ENCODE data around the gene MGAT4B.

The MGAT4B gene

GRCh38 chr5:179806250-179807048 lies at the start of gene MGAT4B:
Gene MGAT4B (minus strand): TSS chr5:179806866. CDS start chr5:179806583, 283 bp downstream.
- peak within 1 kb of the TSS; percentile 69 to 89 for H3K4me3 ChIP-seq (ENCODE audit: low read depth in 1 of 2, low read length in 1 of 2)
- peaks cover under 1% of the 10 kb centered on the region for H3K36me3 ChIP-seq
- TF ChIP-seq, protein P1, sequence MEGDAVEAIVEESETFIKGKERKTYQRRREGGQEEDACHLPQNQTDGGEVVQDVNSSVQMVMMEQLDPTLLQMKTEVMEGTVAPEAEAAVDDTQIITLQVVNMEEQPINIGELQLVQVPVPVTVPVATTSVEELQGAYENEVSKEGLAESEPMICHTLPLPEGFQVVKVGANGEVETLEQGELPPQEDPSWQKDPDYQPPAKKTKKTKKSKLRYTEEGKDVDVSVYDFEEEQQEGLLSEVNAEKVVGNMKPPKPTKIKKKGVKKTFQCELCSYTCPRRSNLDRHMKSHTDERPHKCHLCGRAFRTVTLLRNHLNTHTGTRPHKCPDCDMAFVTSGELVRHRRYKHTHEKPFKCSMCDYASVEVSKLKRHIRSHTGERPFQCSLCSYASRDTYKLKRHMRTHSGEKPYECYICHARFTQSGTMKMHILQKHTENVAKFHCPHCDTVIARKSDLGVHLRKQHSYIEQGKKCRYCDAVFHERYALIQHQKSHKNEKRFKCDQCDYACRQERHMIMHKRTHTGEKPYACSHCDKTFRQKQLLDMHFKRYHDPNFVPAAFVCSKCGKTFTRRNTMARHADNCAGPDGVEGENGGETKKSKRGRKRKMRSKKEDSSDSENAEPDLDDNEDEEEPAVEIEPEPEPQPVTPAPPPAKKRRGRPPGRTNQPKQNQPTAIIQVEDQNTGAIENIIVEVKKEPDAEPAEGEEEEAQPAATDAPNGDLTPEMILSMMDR (IDR thresholded peaks at IDR 0.05): no peak
- no peaks in the 10 kb centered on the region for H3K27me3 ChIP-seq
- no peaks in the 10 kb centered on the region for H3K9me3 ChIP-seq
- peaks cover 48 to 57% of the 10 kb centered on the region in 2 experiments for H3K4me1 ChIP-seq (ENCODE audit: control insufficient read depth in 1 of 2, insufficient read depth in 1 of 2, low read depth in 1 of 2, low read length in 1 of 2)
- H3K27ac ChIP-seq: peak within 1 kb of the TSS; percentile 90

DNA sequence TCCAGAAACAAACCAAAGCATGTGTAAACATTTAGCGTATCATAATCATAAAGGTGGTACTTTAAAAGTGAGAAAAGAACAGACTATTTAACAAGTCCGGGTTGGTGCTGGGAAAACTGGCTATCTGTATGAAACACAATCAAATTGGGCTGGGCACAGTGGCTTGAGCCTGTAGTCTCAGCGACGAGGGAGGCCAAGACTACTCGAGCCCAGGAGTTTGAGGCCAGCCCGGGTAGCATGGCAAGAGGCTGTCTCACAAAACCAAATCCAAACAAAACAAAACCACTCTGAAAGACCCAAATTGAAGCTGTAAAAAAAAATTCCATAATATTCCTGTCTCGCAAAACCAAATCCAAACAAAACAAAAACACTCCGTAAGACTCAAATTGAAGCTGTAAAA lies 47.7 kb upstream of the MGAT4B start:
- TF ChIP-seq, protein P1 (IDR thresholded peaks at IDR 0.05): no peak
- no peaks in the 10 kb centered on the region for H3K27me3 ChIP-seq
- H3K4me3 ChIP-seq (ENCODE audit: low read depth in 1 of 2, low read length in 1 of 2): no peak overlapping the region
- H3K27ac ChIP-seq: no peak overlapping the region
- no peaks in the 10 kb centered on the region for H3K9me3 ChIP-seq
- peaks cover 10 to 15% of the 10 kb centered on the region in 2 experiments for H3K4me1 ChIP-seq (ENCODE audit: control insufficient read depth in 1 of 2, insufficient read depth in 1 of 2, low read depth in 1 of 2, low read length in 1 of 2)
- peaks cover 11% of the 10 kb centered on the region for H3K36me3 ChIP-seq

DNA sequence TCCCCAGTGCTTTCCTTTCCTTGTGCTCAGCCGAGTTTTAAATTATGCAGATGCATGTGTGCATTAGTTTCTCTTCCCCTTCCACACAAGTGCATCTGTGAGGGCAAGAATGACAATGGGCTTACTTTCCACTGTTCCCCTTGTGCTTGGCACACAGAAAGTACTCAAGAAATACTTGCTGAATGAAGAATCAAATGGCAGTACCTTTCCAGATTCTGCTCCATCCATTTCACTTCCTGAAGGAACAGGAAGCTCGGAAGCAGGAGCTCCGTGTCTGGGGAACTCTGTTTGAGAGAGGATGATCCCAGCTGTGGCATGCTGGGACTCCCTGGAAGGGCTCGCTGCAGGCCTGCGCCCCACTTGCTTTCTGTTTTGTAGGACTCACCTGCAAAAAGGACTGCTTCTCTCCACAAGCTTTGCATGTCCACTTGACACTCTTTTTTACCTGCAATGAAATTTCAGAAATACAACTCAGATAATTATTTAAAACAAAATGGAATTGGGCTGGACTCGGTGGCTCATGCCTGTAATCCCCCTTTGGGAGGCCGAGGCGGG lies 46.4 kb upstream of the MGAT4B start:
- TF ChIP-seq, protein P1 (IDR thresholded peaks at IDR 0.05): no peak
- Histone ChIP-seq H3K27me3 (no peaks in the 10 kb centered on the region), H3K4me1 (ENCODE audit: control insufficient read depth in 1 of 2, insufficient read depth in 1 of 2, low read depth in 1 of 2, low read length in 1 of 2) (peaks cover 3 to 4% of the 10 kb centered on the region in 2 experiments), H3K4me3 (ENCODE audit: low read depth in 1 of 2, low read length in 1 of 2) (no peak overlapping the region), H3K36me3 (peaks cover 11% of the 10 kb centered on the region), H3K9me3 (no peaks in the 10 kb centered on the region), H3K27ac (no peak overlapping the region)

DNA sequence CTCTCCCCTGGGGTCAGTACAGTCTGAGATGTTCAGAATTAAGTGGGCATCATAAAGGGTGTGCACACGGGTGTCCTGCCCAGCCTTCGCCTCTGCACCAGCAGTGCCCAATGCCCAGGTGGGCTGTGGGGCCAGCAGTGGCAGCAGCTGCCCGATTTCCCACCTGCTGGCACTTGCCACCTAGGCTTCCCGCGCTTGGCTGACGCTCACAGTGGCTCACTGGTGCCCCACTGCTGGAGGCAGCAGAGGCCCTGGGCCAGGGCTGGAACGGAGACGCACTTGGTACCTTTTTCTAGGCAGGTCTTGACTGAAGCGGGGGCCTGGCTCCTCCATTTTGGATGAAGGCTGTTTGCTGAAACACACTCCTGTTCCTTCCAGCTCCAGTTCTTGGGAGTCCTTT lies 35.0 kb upstream of the MGAT4B start:
- H3K9me3 ChIP-seq: no peaks in the 10 kb centered on the region
- peaks cover 0 to 4% of the 10 kb centered on the region in 2 experiments for H3K4me1 ChIP-seq (ENCODE audit: control insufficient read depth in 1 of 2, insufficient read depth in 1 of 2, low read depth in 1 of 2, low read length in 1 of 2)
- no peak overlapping the region for H3K4me3 ChIP-seq (ENCODE audit: low read depth in 1 of 2, low read length in 1 of 2)
- no peaks in the 10 kb centered on the region for H3K27me3 ChIP-seq
- no peak overlapping the region for H3K27ac ChIP-seq
- TF ChIP-seq, protein P1 (IDR thresholded peaks at IDR 0.05): no peak
- H3K36me3 ChIP-seq: peaks cover 33% of the 10 kb centered on the region

GRCh38 chr5:179840766-179841165 lies 34.1 kb upstream of the MGAT4B start:
- no peak overlapping the region for H3K27ac ChIP-seq
- H3K4me1 ChIP-seq (ENCODE audit: control insufficient read depth in 1 of 2, insufficient read depth in 1 of 2, low read depth in 1 of 2, low read length in 1 of 2): peaks cover 0 to 4% of the 10 kb centered on the region in 2 experiments
- no peaks in the 10 kb centered on the region for H3K9me3 ChIP-seq
- TF ChIP-seq, protein P1 (IDR thresholded peaks at IDR 0.05): no peak
- H3K4me3 ChIP-seq (ENCODE audit: low read depth in 1 of 2, low read length in 1 of 2): no peak overlapping the region
- no peaks in the 10 kb centered on the region for H3K27me3 ChIP-seq
- H3K36me3 ChIP-seq: peaks cover 42% of the 10 kb centered on the region
